H1 (cell line): Measurements from ENCODE around the gene TSHZ2.
A peak's percentile ranks its signal among the peaks of the same experiment; 100 is the strongest.

ENCODE experiments used
- CEBPB ChIP-seq: IDR thresholded peaks from 2 replicates; pipeline ENCODE4 v1.6.1; 2012; ENCODE audit warnings: low read depth, low read length
- EZH2 ChIP-seq: fragments of 200-600 bp; sonication (generic); IDR thresholded peaks from 2 replicates; pipeline ENCODE4 v1.7.1; 2012; ENCODE audit warnings: low read depth, mild to moderate bottlenecking, moderate library complexity, low read length, inconsistent platforms; ENCODE audit not compliant: severe bottlenecking
- TF ChIP-seq, protein P1 (sequence below), 3 experiments: IDR thresholded peaks; 1 replicate in 2 of 3; 2 replicates in 1 of 3; pipeline versions ENCODE4 v1.5.1 to v1.6.1; 2011; ENCODE audit warnings: low read length in 3 of 3, mild to moderate bottlenecking in 3 of 3, inconsistent platforms in 2 of 3, low read depth in 1 of 3, moderate library complexity in 1 of 3; ENCODE audit not compliant: insufficient read depth in 1 of 3; ENCODE audit errors: control extremely low read depth in 1 of 3

DNA sequence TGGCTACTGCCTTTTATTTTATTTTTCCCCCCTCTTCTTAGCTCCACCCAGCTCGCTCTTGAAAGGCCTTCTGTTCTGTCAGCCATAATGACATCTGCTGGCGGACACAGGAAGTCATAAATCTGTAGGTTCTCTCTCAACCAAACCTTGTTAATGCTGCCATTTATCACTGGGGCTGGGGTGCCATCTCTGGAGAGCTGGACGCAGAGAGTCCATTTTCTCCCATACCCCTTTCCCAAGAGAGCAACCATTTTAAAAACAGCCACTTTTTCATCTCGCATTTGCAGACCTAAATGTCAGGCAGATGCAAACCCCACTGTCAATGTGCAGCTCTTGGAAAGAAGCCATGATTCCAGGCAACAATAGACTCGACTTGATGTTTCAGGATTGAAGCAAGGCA, 13.0 kb upstream of the TSHZ2 start:
- TF ChIP-seq EZH2 (no peak), CEBPB (no peak)
- TF ChIP-seq, protein P1, sequence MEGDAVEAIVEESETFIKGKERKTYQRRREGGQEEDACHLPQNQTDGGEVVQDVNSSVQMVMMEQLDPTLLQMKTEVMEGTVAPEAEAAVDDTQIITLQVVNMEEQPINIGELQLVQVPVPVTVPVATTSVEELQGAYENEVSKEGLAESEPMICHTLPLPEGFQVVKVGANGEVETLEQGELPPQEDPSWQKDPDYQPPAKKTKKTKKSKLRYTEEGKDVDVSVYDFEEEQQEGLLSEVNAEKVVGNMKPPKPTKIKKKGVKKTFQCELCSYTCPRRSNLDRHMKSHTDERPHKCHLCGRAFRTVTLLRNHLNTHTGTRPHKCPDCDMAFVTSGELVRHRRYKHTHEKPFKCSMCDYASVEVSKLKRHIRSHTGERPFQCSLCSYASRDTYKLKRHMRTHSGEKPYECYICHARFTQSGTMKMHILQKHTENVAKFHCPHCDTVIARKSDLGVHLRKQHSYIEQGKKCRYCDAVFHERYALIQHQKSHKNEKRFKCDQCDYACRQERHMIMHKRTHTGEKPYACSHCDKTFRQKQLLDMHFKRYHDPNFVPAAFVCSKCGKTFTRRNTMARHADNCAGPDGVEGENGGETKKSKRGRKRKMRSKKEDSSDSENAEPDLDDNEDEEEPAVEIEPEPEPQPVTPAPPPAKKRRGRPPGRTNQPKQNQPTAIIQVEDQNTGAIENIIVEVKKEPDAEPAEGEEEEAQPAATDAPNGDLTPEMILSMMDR (IDR thresholded peaks at IDR 0.05; ENCODE audit: control extremely low read depth in 1 of 3, insufficient read depth in 1 of 3, low read depth in 1 of 3, low read length in 3 of 3) = peak in 2 of 3 experiments; percentile 13 to 30; a peak in 3 of 4 replicates
